Ovary (tissue), 3 donors: ENCODE data around the gene SFT2D2.

Experiments used
- CTCF ChIP-seq, 3 donors: fragments of 450-650 bp in 2 of 3; fragments of 200-600 bp in 1 of 3; IDR thresholded peaks; one replicate each; pipeline versions ENCODE4 v1.5.1 to v1.8.0; 2016 to 2022; ENCODE audit warnings: antibody characterized with exemption in 3 of 3, mild to moderate bottlenecking in 1 of 3
- POLR2A ChIP-seq: fragments of 450-650 bp; IDR thresholded peaks from one replicate; pipeline ENCODE4 v1.6.1; 2017; ENCODE audit warnings: antibody characterized with exemption, mild to moderate bottlenecking, moderate library complexity
- donor health status: DM: no; HTN: no; CAD: no.

- peak in 2 of 3 donors; percentile 25 to 27 for TF ChIP-seq CTCF (IDR thresholded peaks at IDR 0.05)
- TF ChIP-seq POLR2A, result no peak
Measured at GRCh38 chr1:168234846-168235547, 9.2 kb downstream of the SFT2D2 start.
